ENCODE results near the gene KCNE2.

DNA sequence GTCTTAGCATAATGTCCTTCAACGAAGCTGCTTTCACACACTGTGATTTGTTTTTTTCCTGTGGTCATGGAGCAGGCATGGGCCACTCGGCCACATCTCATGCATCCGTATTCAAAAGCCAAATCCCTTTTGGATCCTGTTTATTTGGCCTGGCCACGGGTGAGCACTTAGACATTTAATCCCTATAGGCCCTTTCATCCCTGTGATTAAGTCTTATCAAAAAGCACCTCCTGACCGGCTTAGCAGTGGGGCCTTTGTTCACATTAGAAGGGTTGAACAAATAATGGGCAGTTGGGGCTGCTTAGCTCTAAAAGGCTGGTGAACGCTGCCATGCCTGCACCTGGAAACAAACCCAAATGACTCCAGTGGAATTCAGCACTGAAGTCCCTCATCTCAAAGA lies 2.0 kb downstream of the KCNE2 start:
- TF ChIP-seq, protein P1, sequence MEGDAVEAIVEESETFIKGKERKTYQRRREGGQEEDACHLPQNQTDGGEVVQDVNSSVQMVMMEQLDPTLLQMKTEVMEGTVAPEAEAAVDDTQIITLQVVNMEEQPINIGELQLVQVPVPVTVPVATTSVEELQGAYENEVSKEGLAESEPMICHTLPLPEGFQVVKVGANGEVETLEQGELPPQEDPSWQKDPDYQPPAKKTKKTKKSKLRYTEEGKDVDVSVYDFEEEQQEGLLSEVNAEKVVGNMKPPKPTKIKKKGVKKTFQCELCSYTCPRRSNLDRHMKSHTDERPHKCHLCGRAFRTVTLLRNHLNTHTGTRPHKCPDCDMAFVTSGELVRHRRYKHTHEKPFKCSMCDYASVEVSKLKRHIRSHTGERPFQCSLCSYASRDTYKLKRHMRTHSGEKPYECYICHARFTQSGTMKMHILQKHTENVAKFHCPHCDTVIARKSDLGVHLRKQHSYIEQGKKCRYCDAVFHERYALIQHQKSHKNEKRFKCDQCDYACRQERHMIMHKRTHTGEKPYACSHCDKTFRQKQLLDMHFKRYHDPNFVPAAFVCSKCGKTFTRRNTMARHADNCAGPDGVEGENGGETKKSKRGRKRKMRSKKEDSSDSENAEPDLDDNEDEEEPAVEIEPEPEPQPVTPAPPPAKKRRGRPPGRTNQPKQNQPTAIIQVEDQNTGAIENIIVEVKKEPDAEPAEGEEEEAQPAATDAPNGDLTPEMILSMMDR (IDR thresholded peaks at IDR 0.05 in 4 of 5, conservative IDR thresholded peaks at IDR 0.05 in 1 of 5) = no peak
- TF ChIP-seq POLR2A (IDR thresholded peaks at IDR 0.05) = no peak
